Measurements from ENCODE around the gene MSRB3.

Gene MSRB3

GRCh38 chr12:65501093-65501621 lies 222.7 kb downstream of the MSRB3 start:
- DNase-seq, result no peak

GRCh38 chr12:65501935-65502334 lies 223.5 kb downstream of the MSRB3 start:
- DNase-seq, result no peak

GRCh38 chr12:65504417-65504816 lies 225.9 kb downstream of the MSRB3 start:
- DNase-seq, result no peak

GRCh38 chr12:65505386-65506121 lies 227.1 kb downstream of the MSRB3 start:
- DNase-seq, result no peak

- DNase-seq, result no peak
Observed at GRCh38 chr12:65508276-65509035, 230.0 kb downstream of the MSRB3 start.

- no peak for DNase-seq
Observed at GRCh38 chr12:65510007-65510406, 231.5 kb downstream of the MSRB3 start.

GRCh38 chr12:65510584-65511050 lies 232.1 kb downstream of the MSRB3 start:
- no peak for DNase-seq

GRCh38 chr12:65511134-65511834 lies 232.8 kb downstream of the MSRB3 start:
- no peak for DNase-seq

- DNase-seq, result no peak
Observed at GRCh38 chr12:65511912-65512311, 233.4 kb downstream of the MSRB3 start.

Data from NCI-H526 treated with DMSO at 0.1 percent for 48 hours (cell line).